BLaER1 treated with 17β-estradiol and CSF1 and Interleukin-3, amounts not matched to agents 10 nM and 100 nM (cell line): Measurements from ENCODE around the gene HDAC10.

Experiments used
- H3K27ac ChIP-seq, 11 experiments: shearing (Covaris generic); formaldehyde crosslinking; 2 replicates each; pipeline ENCODE4 v1.8.1; 2022
- H3K27me3 ChIP-seq, 11 experiments: shearing (Covaris generic); formaldehyde crosslinking; 2 replicates each; pipeline ENCODE4 v1.8.1; 2022
- H3K36me3 ChIP-seq, 11 experiments: shearing (Covaris generic); formaldehyde crosslinking; 2 replicates each; pipeline ENCODE4 v1.8.1; 2022
- H3K4me1 ChIP-seq, 10 experiments: shearing (Covaris generic); formaldehyde crosslinking; 2 replicates each; pipeline ENCODE4 v1.8.1; 2022
- H3K4me2 ChIP-seq, 11 experiments: shearing (Covaris generic); formaldehyde crosslinking; 2 replicates each; pipeline ENCODE4 v1.8.1; 2022
- H3K4me3 ChIP-seq, 10 experiments: shearing (Covaris generic); formaldehyde crosslinking; 2 replicates each; pipeline ENCODE4 v1.8.1; 2022
- H3K9ac ChIP-seq, 11 experiments: shearing (Covaris generic); formaldehyde crosslinking; 2 replicates each; pipeline ENCODE4 v1.8.1; 2022
- H3K9me3 ChIP-seq, 11 experiments: shearing (Covaris generic); formaldehyde crosslinking; replicated peaks in 1 of 11; 2 replicates each; pipeline ENCODE4 v1.8.1; 2022
- H4K20me1 ChIP-seq, 11 experiments: shearing (Covaris generic); formaldehyde crosslinking; 2 replicates each; pipeline ENCODE4 v1.8.1; 2022
- Cebpa-rat ChIP-seq, 11 experiments: shearing (Covaris generic); IDR thresholded peaks; 2 replicates each; pipeline ENCODE4 v1.8.1; 2022

Gene HDAC10

GRCh38 chr22:50296658-50297490, 45.8 kb upstream of the HDAC10 start:
- Histone ChIP-seq H3K4me1 (peaks cover 96 to 100% (median 98%) of the 10 kb centered on the region in 10 experiments), H3K27ac (peak overlapping the region in 1 of 11 experiments; percentile 14; a peak in 2 of 22 replicates), H4K20me1 (peaks cover 98 to 100% (median 99%) of the 10 kb centered on the region in 11 experiments), H3K9ac (peak overlapping the region in 7 of 11 experiments; percentile 3 to 34 (median 25); a peak in 10 of 22 replicates), H3K4me2 (peak overlapping the region; percentile 96 to 100 (median 99)), H3K4me3 (no peak overlapping the region; a peak in 2 of 20 replicates), H3K9me3 (no peaks in the 10 kb centered on the region), H3K36me3 (peaks cover 0 to 25% (median 0%) of the 10 kb centered on the region in 11 experiments; a peak in 7 of 22 replicates), H3K27me3 (no peaks in the 10 kb centered on the region)
- no peak for TF ChIP-seq Cebpa-rat (IDR thresholded peaks at IDR 0.05)

- H3K27me3 ChIP-seq, result no peaks in the 10 kb centered on the region
- H3K4me3 ChIP-seq, result peak overlapping the region in 9 of 10 experiments; percentile 8 to 65 (median 52); a peak in 15 of 20 replicates
- H3K4me2 ChIP-seq, result peak overlapping the region; percentile 96 to 100 (median 99)
- peaks cover 18 to 38% (median 25%) of the 10 kb centered on the region in 11 experiments for H3K36me3 ChIP-seq
- peak overlapping the region in 9 of 11 experiments; percentile 53 to 78 (median 73); a peak in 16 of 22 replicates for H3K27ac ChIP-seq
- no peaks in the 10 kb centered on the region for H3K9me3 ChIP-seq
- no peak for TF ChIP-seq Cebpa-rat (IDR thresholded peaks at IDR 0.05)
- H3K4me1 ChIP-seq, result peaks cover 77 to 92% (median 88%) of the 10 kb centered on the region in 10 experiments
- H3K9ac ChIP-seq, result peak overlapping the region; percentile 56 to 76 (median 69); a peak in 20 of 22 replicates
- peaks cover 98 to 100% (median 99%) of the 10 kb centered on the region in 11 experiments for H4K20me1 ChIP-seq
Measured at GRCh38 chr22:50294319-50294656, 43.2 kb upstream of the HDAC10 start.

- no peaks in the 10 kb centered on the region for H3K27me3 ChIP-seq
- H3K4me1 ChIP-seq, result peaks cover 73 to 86% (median 83%) of the 10 kb centered on the region in 10 experiments
- peaks cover 100% of the 10 kb centered on the region in 11 experiments for H4K20me1 ChIP-seq
- peak overlapping the region; percentile 56 to 76 (median 69); a peak in 21 of 22 replicates for H3K9ac ChIP-seq
- H3K36me3 ChIP-seq, result peaks cover 24 to 44% (median 31%) of the 10 kb centered on the region in 11 experiments
- H3K4me3 ChIP-seq, result peak overlapping the region; percentile 8 to 65 (median 50)
- H3K27ac ChIP-seq, result peak overlapping the region in 10 of 11 experiments; percentile 29 to 78 (median 73); a peak in 19 of 22 replicates
- H3K9me3 ChIP-seq, result no peaks in the 10 kb centered on the region
- no peak for TF ChIP-seq Cebpa-rat (IDR thresholded peaks at IDR 0.05)
- peak overlapping the region; percentile 96 to 100 (median 99) for H3K4me2 ChIP-seq
Measured at GRCh38 chr22:50293441-50294318, 42.6 kb upstream of the HDAC10 start.

GRCh38 chr22:50292643-50293440, 41.8 kb upstream of the HDAC10 start:
- Histone ChIP-seq H3K9ac (peak overlapping the region; percentile 56 to 76 (median 69); a peak in 21 of 22 replicates), H3K27ac (peak overlapping the region in 9 of 11 experiments; percentile 53 to 78 (median 73); a peak in 19 of 22 replicates), H3K36me3 (peaks cover 33 to 49% (median 39%) of the 10 kb centered on the region in 11 experiments), H3K9me3 (no peaks in the 10 kb centered on the region), H3K27me3 (no peaks in the 10 kb centered on the region), H3K4me1 (peaks cover 64 to 77% (median 74%) of the 10 kb centered on the region in 10 experiments), H3K4me2 (peak overlapping the region; percentile 96 to 100 (median 99)), H4K20me1 (peaks cover 100% of the 10 kb centered on the region in 11 experiments), H3K4me3 (peak overlapping the region; percentile 1 to 65 (median 50); a peak in 17 of 20 replicates)
- TF ChIP-seq Cebpa-rat (IDR thresholded peaks at IDR 0.05), result no peak

GRCh38 chr22:50289942-50290630, 39.0 kb upstream of the HDAC10 start:
- peaks cover 95 to 100% (median 96%) of the 10 kb centered on the region in 11 experiments for H4K20me1 ChIP-seq
- H3K27ac ChIP-seq, result peak overlapping the region in 4 of 11 experiments; percentile 25 to 78 (median 77); a peak in 2 of 22 replicates
- peak overlapping the region in 1 of 11 experiments; percentile 33; a peak in 1 of 22 replicates for H3K9ac ChIP-seq
- peaks cover 37 to 50% (median 47%) of the 10 kb centered on the region in 10 experiments for H3K4me1 ChIP-seq
- no peak overlapping the region for H3K4me2 ChIP-seq
- H3K9me3 ChIP-seq, result no peaks in the 10 kb centered on the region
- H3K36me3 ChIP-seq, result peaks cover 56 to 69% (median 63%) of the 10 kb centered on the region in 11 experiments
- H3K27me3 ChIP-seq, result no peaks in the 10 kb centered on the region
- no peak for TF ChIP-seq Cebpa-rat (IDR thresholded peaks at IDR 0.05)
- H3K4me3 ChIP-seq, result no peak overlapping the region

GRCh38 chr22:50289151-50289941, 38.3 kb upstream of the HDAC10 start:
- Histone ChIP-seq H3K36me3 (peaks cover 63 to 73% (median 69%) of the 10 kb centered on the region in 11 experiments), H3K9me3 (no peaks in the 10 kb centered on the region)

GRCh38 chr22:50287731-50288130, 36.7 kb upstream of the HDAC10 start:
- Histone ChIP-seq H3K36me3 (peaks cover 76 to 87% (median 82%) of the 10 kb centered on the region in 11 experiments), H3K9ac (0 out of 22 replicates have a peak overlapping the region, but pooled peaks of 1 of the 11 experiments have one; percentile 31), H3K4me1 (peaks cover 13 to 26% (median 23%) of the 10 kb centered on the region in 10 experiments), H3K9me3 (no peaks in the 10 kb centered on the region), H3K4me3 (no peak overlapping the region), H3K4me2 (no peak overlapping the region), H4K20me1 (peaks cover 80 to 98% (median 87%) of the 10 kb centered on the region in 11 experiments), H3K27me3 (no peaks in the 10 kb centered on the region), H3K27ac (peak overlapping the region in 1 of 11 experiments; percentile 28; a peak in 2 of 22 replicates)
- no peak for TF ChIP-seq Cebpa-rat (IDR thresholded peaks at IDR 0.05)

More at GRCh38 chr22:50289151-50289941, 38.3 kb upstream of the HDAC10 start:
- H3K27ac ChIP-seq, result peak overlapping the region in 1 of 11 experiments; percentile 28; a peak in 2 of 22 replicates
- no peak overlapping the region for H3K4me3 ChIP-seq
- no peak for TF ChIP-seq Cebpa-rat (IDR thresholded peaks at IDR 0.05)
- peak overlapping the region in 1 of 11 experiments; percentile 42; a peak in 1 of 22 replicates for H3K9ac ChIP-seq
- H3K4me2 ChIP-seq, result no peak overlapping the region
- H3K27me3 ChIP-seq, result no peaks in the 10 kb centered on the region
- H3K4me1 ChIP-seq, result peaks cover 30 to 42% (median 40%) of the 10 kb centered on the region in 10 experiments
- peaks cover 94 to 100% (median 96%) of the 10 kb centered on the region in 11 experiments for H4K20me1 ChIP-seq
